Mesendoderm (in vitro differentiated cells): ENCODE data around the gene CENPT.

Source experiments
- DNase-seq: peaks from one replicate; pipeline ENCODE4 v3.0.0; 2013
- H2AK5ac ChIP-seq: 2 replicates; pipeline ENCODE4 v1.6.1; 2013; ENCODE audit warnings: low read length, inconsistent platforms
- H2BK120ac ChIP-seq: 2 replicates; pipeline ENCODE4 v1.6.1; 2013; ENCODE audit warnings: low read depth, mild to moderate bottlenecking, low read length, moderate library complexity, mixed read lengths
- H2BK15ac ChIP-seq: replicated peaks from 2 replicates; pipeline ENCODE4 v1.6.1; 2013; ENCODE audit warnings: low read depth, mild to moderate bottlenecking, moderate library complexity
- H2BK5ac ChIP-seq: 2 replicates; pipeline ENCODE4 v1.6.1; 2013; ENCODE audit warnings: low read length, inconsistent platforms
- H3K18ac ChIP-seq: 2 replicates; pipeline ENCODE4 v1.6.1; 2013; ENCODE audit warnings: mild to moderate bottlenecking, low read length, mixed read lengths
- H3K23ac ChIP-seq: one replicate; pipeline ENCODE4 v1.6.1; 2013; ENCODE audit warnings: low read length
- H3K27ac ChIP-seq: 2 replicates; pipeline ENCODE4 v1.5.1; 2013; ENCODE audit warnings: low read depth, mild to moderate bottlenecking, inconsistent platforms, low read length, moderate library complexity
- H3K27me3 ChIP-seq: 2 replicates; pipeline ENCODE4 v1.6.1; 2013; ENCODE audit warnings: low read length, control low read depth, mild to moderate bottlenecking, inconsistent platforms; ENCODE audit not compliant: insufficient read depth, poor library complexity
- H3K36me3 ChIP-seq: 2 replicates; pipeline ENCODE4 v1.6.1; 2013; ENCODE audit warnings: low read length, inconsistent platforms; ENCODE audit not compliant: control insufficient read depth, insufficient read depth
- H3K4ac ChIP-seq: one replicate; pipeline ENCODE4 v1.6.1; 2013; ENCODE audit warnings: low read depth, mild to moderate bottlenecking, low read length, moderate library complexity
- H3K4me1 ChIP-seq: 2 replicates; pipeline ENCODE4 v1.6.1; 2013; ENCODE audit warnings: low read depth, low read length, inconsistent platforms; ENCODE audit not compliant: control insufficient read depth
- H3K4me2 ChIP-seq: 2 replicates; pipeline ENCODE4 v1.6.1; 2013; ENCODE audit warnings: low read length
- H3K4me3 ChIP-seq: 2 replicates; pipeline ENCODE4 v1.5.1; 2013; ENCODE audit warnings: mild to moderate bottlenecking, low read length
- H3K56ac ChIP-seq: one replicate; pipeline ENCODE4 v1.6.1; 2013; ENCODE audit warnings: low read length
- H3K79me1 ChIP-seq: 2 replicates; pipeline ENCODE4 v1.6.1; 2013; ENCODE audit warnings: low read length, inconsistent platforms
- H3K79me2 ChIP-seq: 2 replicates; pipeline ENCODE4 v1.6.1; 2013; ENCODE audit warnings: mild to moderate bottlenecking, low read length; ENCODE audit not compliant: control insufficient read depth, insufficient read depth
- H3K9ac ChIP-seq: 2 replicates; pipeline ENCODE4 v1.6.1; 2013; ENCODE audit warnings: low read length, inconsistent platforms
- H4K5ac ChIP-seq: one replicate; pipeline ENCODE4 v1.6.1; 2013; ENCODE audit warnings: low read length
- H4K8ac ChIP-seq: one replicate; pipeline ENCODE4 v1.6.1; 2013; ENCODE audit warnings: low read depth, mild to moderate bottlenecking, control low read depth, low read length, moderate library complexity
- WGBS: extraction: QIAGEN DNeasy Blood & Tissue Kit; methylation state at CpG from one replicate; pipeline ENCODE4 v1.1.7; 2013; ENCODE audit warnings: low lambda C conversion rate, missing lambda C conversion rate; ENCODE audit not compliant: insufficient coverage; ENCODE audit errors: extremely low coverage; 5-methylcytosine and 5-hydroxymethylcytosine counted together

CENPT gene

DNA sequence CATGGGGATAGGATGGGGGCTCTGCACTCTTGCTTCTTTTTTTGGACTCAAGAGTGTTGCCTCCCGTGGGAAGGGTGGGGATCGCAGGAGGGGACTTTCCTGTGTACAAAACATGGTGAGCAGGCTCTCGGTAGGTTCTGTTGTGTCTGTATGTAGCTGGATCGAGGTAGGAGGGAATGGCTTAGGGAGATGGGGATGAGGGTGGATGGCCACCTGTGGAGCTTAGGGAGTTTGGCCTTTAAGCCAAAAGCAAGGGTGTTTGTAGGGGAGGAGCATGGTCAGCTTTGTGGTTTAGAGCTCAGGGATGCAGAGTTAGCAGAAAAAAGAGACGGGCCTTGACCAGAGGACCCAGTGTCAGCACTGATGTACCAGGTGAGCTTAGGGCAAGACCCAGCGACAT is 14.4 kb upstream of the CENPT start:
- H3K36me3 ChIP-seq = peaks cover 1% of the 10 kb centered on the region
- H3K18ac ChIP-seq = no peak overlapping the region
- WGBS = no CpG with 5 or more reads among the region's 6 CpGs

DNA sequence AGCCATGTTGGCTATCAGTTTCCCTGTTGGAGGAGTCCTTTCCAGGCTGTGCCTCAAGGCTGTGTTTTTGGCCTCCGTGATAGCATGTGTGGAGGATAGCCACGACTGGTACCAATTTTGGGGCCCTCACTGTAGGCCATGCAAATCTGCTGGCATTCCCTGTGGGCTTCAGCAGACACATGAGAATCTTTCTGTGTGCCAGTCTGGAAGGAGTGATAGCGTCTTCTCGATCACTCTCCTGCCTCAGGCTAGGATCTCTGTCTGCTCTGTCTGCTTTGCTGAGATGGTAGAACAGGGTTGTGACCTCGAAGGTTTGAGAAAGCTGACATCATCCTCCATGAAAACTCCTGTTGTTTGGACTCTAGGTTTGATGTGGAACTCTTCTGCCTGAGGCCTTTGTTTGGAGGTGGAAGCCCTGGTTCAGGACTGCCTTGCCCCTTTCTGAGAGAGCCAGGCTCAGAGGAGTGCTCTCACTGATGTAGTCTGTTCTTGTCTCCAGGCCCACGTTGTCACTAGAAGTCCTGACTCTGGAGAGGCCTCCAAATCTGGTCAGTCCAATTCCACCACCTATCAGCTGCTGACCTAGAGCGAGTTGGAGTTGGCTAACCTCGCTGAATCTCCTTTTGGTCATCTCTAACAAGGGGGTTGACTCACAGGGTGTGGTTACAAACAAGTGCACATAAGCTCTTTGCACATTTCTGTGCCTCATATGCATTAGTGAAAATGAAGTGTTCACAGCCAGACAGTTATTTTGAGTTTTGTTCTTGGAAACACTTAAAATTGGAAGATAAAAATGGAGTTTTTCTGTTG is 13.3 kb upstream of the CENPT start:
- Histone ChIP-seq H4K8ac (no peak overlapping the region), H3K79me2 (peaks cover 79% of the 10 kb centered on the region), H3K27me3 (no peaks in the 10 kb centered on the region), H3K27ac (no peak overlapping the region), H3K9ac (no peak overlapping the region), H2BK5ac (no peak overlapping the region), H3K56ac (peak overlapping the region; percentile 36), H3K79me1 (peaks cover 52% of the 10 kb centered on the region), H3K18ac (no peak overlapping the region), H2BK15ac (no peak overlapping the region), H2BK120ac (no peak overlapping the region), H3K4me3 (no peak overlapping the region), H4K5ac (no peak overlapping the region), H3K4me1 (peaks cover 3% of the 10 kb centered on the region), H3K4me2 (no peak overlapping the region), H3K4ac (no peak overlapping the region), H3K36me3 (peaks cover 1% of the 10 kb centered on the region), H2AK5ac (no peak overlapping the region), H3K23ac (no peak overlapping the region)
- DNase-seq = no peak
- no CpG with 5 or more reads among the region's 8 CpGs for WGBS

More for the DNA sequence above, 14.4 kb upstream of the CENPT start:
- Histone ChIP-seq H4K8ac (no peak overlapping the region), H2BK5ac (no peak overlapping the region), H2BK15ac (no peak overlapping the region), H3K27ac (no peak overlapping the region), H3K79me1 (peaks cover 51% of the 10 kb centered on the region), H3K27me3 (no peaks in the 10 kb centered on the region), H3K4me3 (no peak overlapping the region), H3K56ac (no peak overlapping the region), H3K23ac (no peak overlapping the region), H2AK5ac (no peak overlapping the region), H3K9ac (no peak overlapping the region), H3K4me1 (peaks cover 3% of the 10 kb centered on the region), H4K5ac (no peak overlapping the region), H3K4me2 (no peak overlapping the region), H3K4ac (no peak overlapping the region), H2BK120ac (no peak overlapping the region), H3K79me2 (peaks cover 70% of the 10 kb centered on the region)
- DNase-seq = no peak

DNA sequence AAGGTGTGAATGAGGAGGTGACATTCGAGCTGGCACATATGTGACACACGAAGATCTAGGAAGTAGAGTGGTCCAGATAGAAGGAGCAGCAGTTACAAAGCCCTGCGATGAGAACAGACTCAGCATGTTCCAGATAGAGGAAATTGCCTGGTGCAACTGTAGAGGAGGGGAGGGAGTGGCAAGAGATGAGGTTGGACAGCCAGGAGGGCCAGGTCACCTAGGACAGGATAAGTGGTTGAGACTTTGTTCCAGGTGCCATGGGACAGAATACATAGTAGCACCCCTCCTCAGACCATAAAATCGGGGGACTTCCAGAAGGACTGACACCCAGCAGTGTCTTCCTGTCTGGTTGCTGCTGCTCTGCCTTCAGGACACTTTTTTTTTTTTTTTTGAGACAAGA is 11.0 kb upstream of the CENPT start:
- H3K4me1 ChIP-seq = peaks cover 3% of the 10 kb centered on the region
- H3K4me3 ChIP-seq = no peak overlapping the region
- no peak overlapping the region for H3K23ac ChIP-seq
- H3K79me2 ChIP-seq = peaks cover 92% of the 10 kb centered on the region
- H2BK15ac ChIP-seq = no peak overlapping the region
- H2BK120ac ChIP-seq = no peak overlapping the region
- no peaks in the 10 kb centered on the region for H3K27me3 ChIP-seq
- H2BK5ac ChIP-seq = no peak overlapping the region
- no peak overlapping the region for H4K5ac ChIP-seq
- H3K79me1 ChIP-seq = peaks cover 45% of the 10 kb centered on the region
- no peak overlapping the region for H3K4ac ChIP-seq
- no CpG with 5 or more reads among the region's 4 CpGs for WGBS
- no peak overlapping the region for H3K56ac ChIP-seq
- no peak overlapping the region for H3K4me2 ChIP-seq
- DNase-seq = no peak
- H3K27ac ChIP-seq = no peak overlapping the region
- peaks cover 1% of the 10 kb centered on the region for H3K36me3 ChIP-seq
- H2AK5ac ChIP-seq = no peak overlapping the region
- no peak overlapping the region for H4K8ac ChIP-seq
- no peak overlapping the region for H3K18ac ChIP-seq
- no peak overlapping the region for H3K9ac ChIP-seq

DNA sequence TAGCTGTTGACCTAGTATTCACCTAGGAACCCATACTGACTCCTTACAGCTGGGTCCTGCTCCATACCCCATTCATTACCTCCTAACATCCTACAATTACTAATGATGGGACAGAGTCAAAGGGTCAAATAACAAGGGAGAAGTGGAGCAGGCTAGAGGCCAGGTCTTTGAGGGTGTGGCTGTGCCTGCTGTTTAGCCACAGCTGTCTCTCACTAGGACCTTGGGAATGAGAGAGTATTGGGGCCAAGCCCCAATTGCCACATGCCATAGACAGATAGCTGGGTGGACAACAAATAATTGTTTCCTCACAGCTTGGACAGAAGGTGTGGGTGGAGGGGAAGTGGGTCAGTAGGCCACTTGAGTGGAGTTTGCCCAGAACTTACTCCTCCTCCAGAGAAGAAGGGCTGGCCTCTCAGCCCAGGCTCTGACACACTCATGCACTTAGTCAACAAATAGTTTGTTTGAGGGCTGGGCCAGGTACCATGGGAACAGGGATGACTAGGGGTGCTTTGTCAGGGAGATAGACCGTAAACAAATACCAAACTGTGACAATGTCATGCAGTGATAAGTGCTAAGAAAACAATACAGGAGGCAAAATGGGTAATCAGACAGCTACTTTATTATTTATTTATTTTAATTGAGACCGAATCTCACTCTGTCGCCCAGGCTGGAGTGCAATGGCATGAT is 10.2 kb upstream of the CENPT start:
- Histone ChIP-seq H4K5ac (no peak overlapping the region), H3K79me2 (peaks cover 90% of the 10 kb centered on the region), H3K79me1 (peaks cover 40% of the 10 kb centered on the region), H2BK15ac (no peak overlapping the region), H4K8ac (no peak overlapping the region), H3K4me1 (peaks cover 3% of the 10 kb centered on the region), H2AK5ac (no peak overlapping the region), H2BK120ac (no peak overlapping the region), H3K23ac (no peak overlapping the region), H3K27me3 (no peaks in the 10 kb centered on the region), H3K4me2 (no peak overlapping the region), H2BK5ac (no peak overlapping the region), H3K18ac (no peak overlapping the region), H3K56ac (no peak overlapping the region), H3K4ac (no peak overlapping the region), H3K27ac (peak overlapping the region; percentile 22), H3K9ac (no peak overlapping the region), H3K36me3 (peaks cover 1% of the 10 kb centered on the region), H3K4me3 (no peak overlapping the region)
- WGBS = no CpG with 5 or more reads among the region's 3 CpGs
- DNase-seq = peak; percentile 96

DNA sequence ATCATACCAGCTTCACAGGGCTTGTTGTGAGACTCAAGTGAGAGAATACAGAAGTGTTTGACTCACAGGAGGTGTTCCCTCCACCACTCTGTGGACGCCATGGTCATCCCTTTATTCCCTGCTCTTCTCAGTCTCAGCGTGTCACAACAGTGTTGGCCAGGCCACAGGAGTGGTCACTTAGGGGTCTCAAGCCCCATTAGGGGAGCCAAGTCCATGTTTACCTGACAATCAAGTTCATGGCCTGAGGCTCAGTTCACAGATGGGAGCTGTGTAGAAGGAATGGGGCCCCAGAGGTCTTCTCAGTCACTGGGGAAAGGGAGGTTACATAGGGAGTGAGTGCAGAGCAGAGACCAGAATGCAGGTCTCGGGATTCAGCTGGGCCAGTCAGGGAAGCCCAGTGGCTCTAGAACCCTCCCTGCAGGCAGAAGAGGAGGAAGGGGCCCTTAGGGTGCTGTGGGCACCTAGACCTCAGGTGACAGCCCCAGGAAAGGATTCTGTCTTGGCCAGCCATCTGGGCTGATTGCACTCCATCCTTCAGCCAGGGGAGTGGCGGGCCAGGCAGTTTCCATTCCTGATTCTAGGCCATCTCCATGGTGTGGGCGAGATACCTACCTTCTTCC is 9.5 kb upstream of the CENPT start:
- Histone ChIP-seq H3K4me2 (no peak overlapping the region), H3K4me1 (peaks cover 3% of the 10 kb centered on the region), H3K56ac (no peak overlapping the region), H3K18ac (no peak overlapping the region), H2AK5ac (no peak overlapping the region), H3K79me2 (peaks cover 87% of the 10 kb centered on the region), H3K27ac (no peak overlapping the region), H3K27me3 (no peaks in the 10 kb centered on the region), H2BK5ac (no peak overlapping the region), H2BK120ac (no peak overlapping the region), H4K5ac (no peak overlapping the region), H4K8ac (no peak overlapping the region), H3K79me1 (peaks cover 36% of the 10 kb centered on the region), H3K4me3 (no peak overlapping the region), H3K36me3 (peaks cover 1% of the 10 kb centered on the region), H3K23ac (no peak overlapping the region), H3K4ac (no peak overlapping the region), H2BK15ac (no peak overlapping the region), H3K9ac (no peak overlapping the region)
- DNase-seq = no peak
- WGBS = no CpG with 5 or more reads among the region's 5 CpGs
